ENCODE results near the gene DNAH17.

GRCh38 chr17:78387977-78388941 lies 188.9 kb downstream of the DNAH17 start:
- TF ChIP-seq CTCF (IDR thresholded peaks at IDR 0.05): no peak
- TF ChIP-seq POLR2AphosphoS5 (IDR thresholded peaks at IDR 0.05): peak; percentile 85
- no peak for TF ChIP-seq POLR2A (IDR thresholded peaks at IDR 0.05)
